Measurements from ENCODE around the gene TSPOAP1.

TSPOAP1 gene

DNA sequence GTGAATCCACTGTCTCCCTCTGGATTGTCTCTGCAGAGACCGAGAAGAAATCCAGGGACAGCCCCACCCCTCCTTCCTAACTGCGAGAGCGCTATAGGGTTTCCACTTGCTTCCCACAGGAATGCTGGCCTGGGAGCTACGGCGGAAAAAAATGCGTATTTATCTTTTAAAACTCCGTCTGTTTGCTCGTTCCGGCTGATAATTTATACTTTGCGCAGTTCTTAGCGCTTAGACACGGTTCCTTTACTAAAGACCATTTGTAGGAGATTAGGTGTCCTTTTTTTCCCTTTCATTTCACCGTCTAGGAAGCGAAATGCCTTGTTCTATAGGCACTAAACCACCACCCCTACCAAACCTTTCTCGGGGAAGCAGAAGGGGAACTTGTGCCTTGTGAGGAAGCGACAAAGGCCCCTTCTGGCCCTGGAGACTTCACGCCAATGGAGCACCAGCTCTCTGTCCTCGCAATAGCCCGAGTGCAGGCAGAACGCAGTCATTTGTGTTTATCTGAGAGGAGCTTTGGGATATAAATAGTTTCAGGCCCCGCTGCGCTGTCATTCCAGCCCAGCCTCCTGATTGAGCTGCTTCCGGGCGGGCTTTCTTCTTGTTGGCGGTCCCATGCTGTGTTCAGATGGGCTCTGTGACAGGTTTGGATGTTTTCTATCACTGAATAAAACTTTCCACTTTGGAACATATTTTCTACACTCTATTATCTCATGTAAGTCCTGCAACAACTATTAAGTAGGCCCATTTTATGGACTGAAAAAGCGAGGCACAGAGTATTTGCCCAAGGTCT, 24.2 kb upstream of the TSPOAP1 start:
- peak; percentile 65 for DNase-seq (ENCODE audit: low read depth)
- peak overlapping the region; percentile 100 for H3K4me3 ChIP-seq (ENCODE audit: low read depth, low read length)
- TF ChIP-seq, protein P1, sequence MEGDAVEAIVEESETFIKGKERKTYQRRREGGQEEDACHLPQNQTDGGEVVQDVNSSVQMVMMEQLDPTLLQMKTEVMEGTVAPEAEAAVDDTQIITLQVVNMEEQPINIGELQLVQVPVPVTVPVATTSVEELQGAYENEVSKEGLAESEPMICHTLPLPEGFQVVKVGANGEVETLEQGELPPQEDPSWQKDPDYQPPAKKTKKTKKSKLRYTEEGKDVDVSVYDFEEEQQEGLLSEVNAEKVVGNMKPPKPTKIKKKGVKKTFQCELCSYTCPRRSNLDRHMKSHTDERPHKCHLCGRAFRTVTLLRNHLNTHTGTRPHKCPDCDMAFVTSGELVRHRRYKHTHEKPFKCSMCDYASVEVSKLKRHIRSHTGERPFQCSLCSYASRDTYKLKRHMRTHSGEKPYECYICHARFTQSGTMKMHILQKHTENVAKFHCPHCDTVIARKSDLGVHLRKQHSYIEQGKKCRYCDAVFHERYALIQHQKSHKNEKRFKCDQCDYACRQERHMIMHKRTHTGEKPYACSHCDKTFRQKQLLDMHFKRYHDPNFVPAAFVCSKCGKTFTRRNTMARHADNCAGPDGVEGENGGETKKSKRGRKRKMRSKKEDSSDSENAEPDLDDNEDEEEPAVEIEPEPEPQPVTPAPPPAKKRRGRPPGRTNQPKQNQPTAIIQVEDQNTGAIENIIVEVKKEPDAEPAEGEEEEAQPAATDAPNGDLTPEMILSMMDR (conservative IDR thresholded peaks at IDR 0.05; ENCODE audit: low read depth, low read length) = no peak

DNA sequence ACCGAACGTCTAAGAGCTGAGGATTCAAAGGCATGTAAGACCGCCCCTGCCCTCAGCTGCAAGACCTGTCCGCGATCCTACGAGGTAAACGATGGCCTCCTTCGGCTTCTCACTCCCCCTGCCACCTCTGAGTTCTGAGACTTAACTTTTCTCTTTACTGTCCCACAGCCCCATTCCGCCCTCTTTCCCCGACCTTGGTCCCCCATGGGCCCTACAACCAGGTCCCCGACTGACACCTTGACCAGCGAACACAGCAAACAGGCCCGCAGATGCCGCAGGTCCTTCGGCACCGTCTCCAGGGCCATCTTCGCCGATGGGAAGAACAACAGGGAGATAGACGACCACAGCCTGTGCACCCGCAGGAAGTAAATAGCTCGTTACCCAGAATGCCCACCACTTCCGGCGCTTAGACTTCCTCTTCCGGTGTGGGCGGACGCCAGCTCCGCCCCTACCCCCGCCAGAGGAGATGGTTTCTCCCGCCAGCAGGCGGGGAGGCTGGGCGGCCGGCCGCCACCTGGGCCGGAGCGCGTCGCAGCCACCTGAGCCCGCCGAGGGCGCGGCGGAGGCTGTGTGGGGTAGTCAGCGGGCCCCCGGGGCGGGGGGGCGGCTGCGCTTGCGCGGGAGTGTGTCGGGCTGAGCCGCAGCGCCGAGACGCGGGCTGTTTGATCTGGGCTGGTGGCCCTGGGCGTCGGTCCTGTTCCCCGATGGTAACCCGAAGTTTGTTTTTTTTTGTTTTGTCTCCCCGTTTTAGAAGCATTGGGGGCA, 23.4 kb upstream of the TSPOAP1 start, which contains the start of gene SUPT4H1:
SUPT4H1 (minus strand) TSS at position 371 of the 765 bp plus-strand sequence; CDS start at position 305, 66 bp downstream.
- H3K4me3 ChIP-seq (ENCODE audit: low read depth, low read length) = peak within 1 kb of the TSS; percentile 100
- peak; percentile 95 for DNase-seq (ENCODE audit: low read depth)
- TF ChIP-seq, protein P1 (conservative IDR thresholded peaks at IDR 0.05; ENCODE audit: low read depth, low read length) = no peak

DNA sequence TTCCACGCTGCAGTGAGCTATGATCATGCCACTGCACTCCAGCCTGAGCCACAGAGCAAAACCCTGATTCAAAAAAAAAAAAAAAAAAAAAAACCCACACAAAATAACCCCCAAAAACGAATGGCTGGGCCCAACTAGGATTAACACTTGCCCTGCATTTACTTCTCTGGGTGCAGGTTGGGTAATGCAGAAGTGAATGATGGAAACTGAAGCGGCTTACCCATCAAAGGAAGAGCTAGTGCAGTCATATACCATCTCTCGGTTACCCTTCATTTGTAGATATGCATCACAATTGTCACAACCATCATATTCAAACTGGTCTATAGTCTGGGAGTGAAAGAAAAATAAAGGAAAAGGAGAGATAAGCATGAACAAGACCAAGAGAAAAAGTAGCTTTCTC, 22.6 kb upstream of the TSPOAP1 start:
- peak overlapping the region; percentile 100 for H3K4me3 ChIP-seq (ENCODE audit: low read depth, low read length)
- no peak for DNase-seq (ENCODE audit: low read depth)
- TF ChIP-seq, protein P1 (conservative IDR thresholded peaks at IDR 0.05; ENCODE audit: low read depth, low read length) = no peak

DNA sequence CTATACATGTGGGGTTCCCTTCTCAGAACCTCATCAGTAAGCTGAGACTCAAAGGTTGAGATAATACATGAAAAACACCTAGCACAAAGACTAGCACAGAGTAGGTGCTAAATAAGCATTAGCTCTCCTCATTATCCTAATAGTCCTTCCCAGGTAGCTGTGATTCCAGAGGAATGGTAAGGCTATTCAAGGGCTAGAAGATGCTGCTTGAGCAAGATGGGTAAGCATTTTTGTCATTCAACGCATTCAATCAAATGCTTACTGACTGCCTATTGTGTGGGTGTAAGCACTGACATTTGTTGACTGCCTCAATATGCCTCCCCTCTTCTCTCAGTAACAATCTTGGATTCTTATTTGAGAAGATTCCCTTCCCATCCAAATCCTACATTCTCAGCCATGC, 19.4 kb upstream of the TSPOAP1 start:
- TF ChIP-seq, protein P1 (conservative IDR thresholded peaks at IDR 0.05; ENCODE audit: low read depth, low read length) = no peak
- DNase-seq (ENCODE audit: low read depth) = no peak
- no peak overlapping the region for H3K4me3 ChIP-seq (ENCODE audit: low read depth, low read length)

DNA sequence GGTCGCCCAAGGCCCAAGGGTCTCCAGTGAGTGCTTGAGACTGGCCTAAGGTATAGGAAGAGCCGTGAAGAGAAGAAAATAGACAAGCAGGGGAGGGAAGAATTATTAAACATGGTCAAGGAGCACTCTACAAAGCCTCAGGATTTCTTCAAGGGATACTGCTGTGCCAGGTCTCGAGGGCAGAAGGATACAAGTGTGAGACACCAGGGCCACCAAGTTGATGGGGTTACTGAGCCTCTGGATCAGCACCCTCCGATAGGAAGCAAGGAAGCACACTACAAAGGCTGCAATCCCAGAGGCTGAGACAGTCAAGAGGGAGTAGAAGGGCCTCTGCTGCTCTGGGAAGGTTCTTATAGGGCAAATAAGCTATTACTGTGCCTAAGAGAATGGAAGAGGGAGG, 16.9 kb upstream of the TSPOAP1 start:
- no peak overlapping the region for H3K4me3 ChIP-seq (ENCODE audit: low read depth, low read length)
- TF ChIP-seq, protein P1 (conservative IDR thresholded peaks at IDR 0.05; ENCODE audit: low read depth, low read length) = no peak
- DNase-seq (ENCODE audit: low read depth) = no peak

DNA sequence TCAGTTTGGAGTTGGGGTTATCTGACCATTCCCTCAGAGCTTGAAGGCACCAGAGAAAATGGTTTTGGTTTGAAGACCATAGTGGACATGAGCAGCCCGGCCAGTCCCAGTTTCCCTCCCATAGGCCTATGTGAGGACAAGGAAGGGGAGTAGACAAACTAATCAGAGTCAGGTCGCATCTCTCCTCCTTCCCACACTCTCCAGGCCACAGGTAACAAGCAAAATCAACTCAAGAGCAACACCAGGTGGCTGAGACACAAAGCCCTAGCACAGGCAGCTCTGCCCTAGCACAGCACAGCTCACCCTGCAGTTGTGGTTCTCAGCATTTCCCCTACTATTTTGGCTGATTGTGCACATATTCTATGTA, 16.2 kb upstream of the TSPOAP1 start:
- TF ChIP-seq, protein P1 (conservative IDR thresholded peaks at IDR 0.05; ENCODE audit: low read depth, low read length) = no peak
- DNase-seq (ENCODE audit: low read depth) = no peak
- H3K4me3 ChIP-seq (ENCODE audit: low read depth, low read length) = no peak overlapping the region
